Mucosa of rectum (tissue), 2 donors: Measurements from ENCODE around the gene CACNG8.

ENCODE experiments used
- H3K27ac ChIP-seq, 2 donors: one replicate each; pipeline ENCODE4 v1.7.0; 2013; ENCODE audit warnings: inconsistent platforms in 2 of 2, low read depth in 2 of 2, low read length in 2 of 2
- H3K27me3 ChIP-seq, 2 donors: one replicate each; pipeline ENCODE4 v1.7.0; 2013; ENCODE audit warnings: low read length in 2 of 2; ENCODE audit not compliant: control insufficient read depth in 2 of 2, insufficient read depth in 2 of 2
- H3K36me3 ChIP-seq, 2 donors: one replicate each; pipeline ENCODE4 v1.7.0; 2013; ENCODE audit warnings: low read length in 2 of 2; ENCODE audit not compliant: control insufficient read depth in 2 of 2, insufficient read depth in 2 of 2
- H3K4me1 ChIP-seq, 2 donors: one replicate each; pipeline ENCODE4 v1.7.0; 2013; ENCODE audit warnings: low read length in 2 of 2, mild to moderate bottlenecking in 1 of 2; ENCODE audit not compliant: control insufficient read depth in 2 of 2, insufficient read depth in 2 of 2
- H3K4me3 ChIP-seq, 2 donors: one replicate each; pipeline ENCODE4 v1.7.0; 2013; ENCODE audit warnings: low read length in 2 of 2
- H3K9ac ChIP-seq, 2 donors: one replicate each; pipeline ENCODE4 v1.7.0; 2013; ENCODE audit warnings: low read length in 2 of 2, low read depth in 1 of 2, mild to moderate bottlenecking in 1 of 2
- H3K9me3 ChIP-seq, 2 donors: one replicate each; pipeline ENCODE4 v1.7.0; 2013; ENCODE audit warnings: low read length in 2 of 2; ENCODE audit not compliant: control insufficient read depth in 2 of 2
- donor health status: healthy.
- donor health status: Normal muscosa, but diverticular disease.

CACNG8 gene

GRCh38 chr19:53960886-53961285, 1.9 kb upstream of the CACNG8 start:
- no peak overlapping the region for H3K4me3 ChIP-seq
- no peaks in the 10 kb centered on the region for H3K4me1 ChIP-seq
- no peak overlapping the region for H3K9ac ChIP-seq
- H3K9me3 ChIP-seq: no peaks in the 10 kb centered on the region
- H3K36me3 ChIP-seq: no peaks in the 10 kb centered on the region
- H3K27ac ChIP-seq: no peak overlapping the region
- H3K27me3 ChIP-seq: peaks cover 20 to 32% of the 10 kb centered on the region in 2 donors

- H3K4me1 ChIP-seq: no peaks in the 10 kb centered on the region
- no peak overlapping the region for H3K9ac ChIP-seq
- no peaks in the 10 kb centered on the region for H3K36me3 ChIP-seq
- H3K4me3 ChIP-seq: no peak overlapping the region
- no peak overlapping the region for H3K27ac ChIP-seq
- peaks cover 20 to 32% of the 10 kb centered on the region in 2 donors for H3K27me3 ChIP-seq
- no peaks in the 10 kb centered on the region for H3K9me3 ChIP-seq
These were observed 997 bp upstream of the CACNG8 start for GRCh38 chr19:53961523-53962356.

GRCh38 chr19:53965091-53965490, 2.4 kb downstream of the CACNG8 start:
- Histone ChIP-seq H3K4me1 (no peaks in the 10 kb centered on the region), H3K27me3 (peaks cover 9 to 15% of the 10 kb centered on the region in 2 donors), H3K9ac (no peak overlapping the region), H3K27ac (no peak overlapping the region), H3K36me3 (no peaks in the 10 kb centered on the region), H3K9me3 (no peaks in the 10 kb centered on the region), H3K4me3 (no peak overlapping the region)

- Histone ChIP-seq H3K27ac (no peak overlapping the region), H3K4me3 (no peak overlapping the region), H3K4me1 (no peaks in the 10 kb centered on the region), H3K36me3 (no peaks in the 10 kb centered on the region), H3K9me3 (no peaks in the 10 kb centered on the region), H3K9ac (no peak overlapping the region), H3K27me3 (peaks cover under 1 to 5% of the 10 kb centered on the region in 2 donors)
These were observed 4.2 kb downstream of the CACNG8 start for GRCh38 chr19:53966931-53967330.

GRCh38 chr19:53969366-53969765, 6.6 kb downstream of the CACNG8 start:
- Histone ChIP-seq H3K9me3 (no peaks in the 10 kb centered on the region), H3K9ac (no peak overlapping the region), H3K4me3 (no peak overlapping the region), H3K27me3 (peaks cover 0 to 4% of the 10 kb centered on the region in 2 donors), H3K36me3 (no peaks in the 10 kb centered on the region), H3K27ac (no peak overlapping the region), H3K4me1 (no peaks in the 10 kb centered on the region)

- H3K9ac ChIP-seq: no peak overlapping the region
- no peak overlapping the region for H3K4me3 ChIP-seq
- no peak overlapping the region for H3K27ac ChIP-seq
- H3K4me1 ChIP-seq: no peaks in the 10 kb centered on the region
- H3K36me3 ChIP-seq: no peaks in the 10 kb centered on the region
- H3K27me3 ChIP-seq: no peaks in the 10 kb centered on the region
- H3K9me3 ChIP-seq: no peaks in the 10 kb centered on the region
These were observed 8.9 kb downstream of the CACNG8 start for GRCh38 chr19:53971673-53972072.

- H3K4me3 ChIP-seq: peak overlapping the region; percentile 8 to 57
- H3K9ac ChIP-seq: no peak overlapping the region
- peaks cover 0 to 3% of the 10 kb centered on the region in 2 donors for H3K4me1 ChIP-seq
These were observed 14.8 kb downstream of the CACNG8 start for GRCh38 chr19:53977429-53977990.

GRCh38 chr19:53977991-53978731, 15.4 kb downstream of the CACNG8 start:
- peaks cover 0 to 3% of the 10 kb centered on the region in 2 donors for H3K4me1 ChIP-seq
- H3K36me3 ChIP-seq: no peaks in the 10 kb centered on the region
- H3K27me3 ChIP-seq: peaks cover 7 to 19% of the 10 kb centered on the region in 2 donors
- peak overlapping the region in 1 of 2 donors; percentile 57 for H3K4me3 ChIP-seq
- H3K9me3 ChIP-seq: no peaks in the 10 kb centered on the region
- H3K9ac ChIP-seq: no peak overlapping the region
- no peak overlapping the region for H3K27ac ChIP-seq

More at GRCh38 chr19:53977429-53977990, 14.8 kb downstream of the CACNG8 start:
- Histone ChIP-seq H3K27ac (no peak overlapping the region), H3K9me3 (no peaks in the 10 kb centered on the region), H3K27me3 (peaks cover 7 to 18% of the 10 kb centered on the region in 2 donors), H3K36me3 (no peaks in the 10 kb centered on the region)

GRCh38 chr19:53978975-53979801, 16.5 kb downstream of the CACNG8 start:
- peaks cover 0 to 3% of the 10 kb centered on the region in 2 donors for H3K4me1 ChIP-seq
- peaks cover 0 to 2% of the 10 kb centered on the region in 2 donors for H3K9me3 ChIP-seq
- H3K27me3 ChIP-seq: peaks cover 7 to 28% of the 10 kb centered on the region in 2 donors
- peak overlapping the region in 1 of 2 donors; percentile 57 for H3K4me3 ChIP-seq
- no peak overlapping the region for H3K9ac ChIP-seq
- no peaks in the 10 kb centered on the region for H3K36me3 ChIP-seq
- no peak overlapping the region for H3K27ac ChIP-seq
